Ovary (tissue), 9 donors: ENCODE results near the gene GOLGA7B. TPM values are rescaled to one million over a fixed set of nuclear protein-coding genes. Genes with fewer than 3 reads are reported as not detected.
"Not testable (repeated sequence)": the region's sequence is repeated elsewhere in the genome, so short reads cannot be mapped to it uniquely, and the experiment has no call there.

ENCODE experiments used
- DNase-seq, 5 donors: peaks; one replicate each; pipeline ENCODE4 v3.0.0-alpha.2; 2019 to 2020
- H3K27ac ChIP-seq, 2 donors: fragments of 200-600 bp; one replicate each; pipeline versions ENCODE4 v1.5.1 to v1.8.0; 2019 to 2022
- H3K27me3 ChIP-seq: fragments of 200-600 bp; one replicate; pipeline ENCODE4 v1.8.0; 2022
- H3K36me3 ChIP-seq: fragments of 200-600 bp; sonication (generic); one replicate; pipeline ENCODE4 v1.5.1; 2019
- H3K4me1 ChIP-seq: one replicate; pipeline ENCODE4 v1.8.1; 2013; ENCODE audit warnings: mild to moderate bottlenecking, moderate library complexity; ENCODE audit not compliant: insufficient read depth
- H3K4me3 ChIP-seq: fragments of 200-600 bp; sonication (generic); one replicate; pipeline ENCODE4 v1.5.1; 2017
- H3K9me3 ChIP-seq, 2 donors: fragments of 200-600 bp in 1 of 2; sonication (generic) in 1 of 2; one replicate each; pipeline versions ENCODE4 v1.5.1 to v1.8.1; 2013 to 2019; ENCODE audit warnings: mild to moderate bottlenecking in 1 of 2, moderate library complexity in 1 of 2
- EP300 ChIP-seq: sonication (generic); formaldehyde crosslinking; IDR thresholded peaks from one replicate; pipeline ENCODE4 v1.6.1; 2017; ENCODE audit warnings: antibody characterized with exemption
- POLR2A ChIP-seq: fragments of 450-650 bp; IDR thresholded peaks from one replicate; pipeline ENCODE4 v1.6.1; 2017; ENCODE audit warnings: antibody characterized with exemption, mild to moderate bottlenecking, moderate library complexity
- WGBS, 3 donors: extraction: QIAGEN DNeasy Blood & Tissue Kit in 1 of 3; methylation state at CpG; one replicate each; pipeline versions ENCODE4 v1.1.5 to v1.1.7; 2013 to 2017; 5-methylcytosine and 5-hydroxymethylcytosine counted together
- intact Hi-C, 4 donors: fragments of 100-400 bp; cut with DNase I; formaldehyde crosslinking; loops; one replicate each; pipeline versions ENCODE4 v1.11.0 to v1.15.1; 2022 to 2023
- polyA plus RNA-seq, 2 donors: library from polyadenylated mRNA; stranded (reverse); fragments of 200-250 nt in 1 of 2; fragments of 350-450 nt in 1 of 2; fragmentation: Illumina TruSeq in 1 of 2; extraction: RNeasy Lipid Tissue Mini Kit (QIAGEN cat#74804) in 1 of 2; gene quantifications; one replicate each; pipeline ENCODE4 v1.2.3, GENCODE V29; 2013 to 2014
- total RNA-seq, 7 donors: library from RNA; depleted of rRNA in 2 of 7; stranded (reverse); fragments of >200 nt in 2 of 7; fragmentation: NEBNext Ultra II Directional in 3 of 7; extraction: Animal tissue kit (Norgen Biotek cat#: 25700) in 3 of 7; gene quantifications; one replicate each; pipeline versions ENCODE4 v1.1.0 to v1.2.4, GENCODE V29; 2016 to 2023
- TF ChIP-seq, protein P1 (sequence below), 3 donors: fragments of 450-650 bp in 2 of 3; fragments of 200-600 bp in 1 of 3; IDR thresholded peaks; one replicate each; pipeline versions ENCODE4 v1.5.1 to v1.8.0; 2016 to 2022; ENCODE audit warnings: antibody characterized with exemption in 3 of 3, mild to moderate bottlenecking in 1 of 3
- donor health status: DM: no; HTN: no; CAD: no; lungs with moderate emphysema.
- donor health status: DM: no; HTN: no; CAD: no.
- donor health status: Bipolar disorder and iron deficiency.
- donor health status: DM: yes; HTN: yes; CAD: no.
- donor health status: DM: no; HTN: no; CAD: no.
- donor health status: DM: yes; HTN: yes; CAD: no.

Gene GOLGA7B
- total and polyA plus RNA-seq, 9 donors, result under 0.01 to 0.30 (median 0.05) TPM; not detected in 2

DNA sequence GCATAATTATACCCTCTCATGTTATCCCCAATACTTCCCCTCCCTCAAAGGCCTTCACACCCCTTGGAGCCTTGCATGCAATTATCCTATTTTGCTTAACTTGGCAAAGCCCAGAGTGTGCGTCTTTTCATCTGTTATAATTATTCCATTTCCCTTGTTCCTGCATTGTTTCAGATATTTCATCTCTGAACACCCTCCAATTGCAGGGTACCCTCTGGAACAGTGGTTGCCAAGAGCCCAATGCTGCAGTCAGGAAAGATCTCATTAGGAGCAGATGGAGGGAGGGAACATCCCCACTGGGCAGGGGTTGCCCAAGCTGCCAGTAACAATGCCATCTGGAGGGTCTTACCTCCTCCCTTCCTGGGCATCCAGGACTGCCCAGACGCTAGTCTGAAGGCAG is 18.4 kb upstream of the GOLGA7B start:
- no peaks in the 10 kb centered on the region for H3K4me1 ChIP-seq
- H3K4me3 ChIP-seq, result no peak overlapping the region
- no peaks in the 10 kb centered on the region for H3K27me3 ChIP-seq
- H3K9me3 ChIP-seq, result no peaks in the 10 kb centered on the region
- TF ChIP-seq EP300, result no peak
- TF ChIP-seq, protein P1, sequence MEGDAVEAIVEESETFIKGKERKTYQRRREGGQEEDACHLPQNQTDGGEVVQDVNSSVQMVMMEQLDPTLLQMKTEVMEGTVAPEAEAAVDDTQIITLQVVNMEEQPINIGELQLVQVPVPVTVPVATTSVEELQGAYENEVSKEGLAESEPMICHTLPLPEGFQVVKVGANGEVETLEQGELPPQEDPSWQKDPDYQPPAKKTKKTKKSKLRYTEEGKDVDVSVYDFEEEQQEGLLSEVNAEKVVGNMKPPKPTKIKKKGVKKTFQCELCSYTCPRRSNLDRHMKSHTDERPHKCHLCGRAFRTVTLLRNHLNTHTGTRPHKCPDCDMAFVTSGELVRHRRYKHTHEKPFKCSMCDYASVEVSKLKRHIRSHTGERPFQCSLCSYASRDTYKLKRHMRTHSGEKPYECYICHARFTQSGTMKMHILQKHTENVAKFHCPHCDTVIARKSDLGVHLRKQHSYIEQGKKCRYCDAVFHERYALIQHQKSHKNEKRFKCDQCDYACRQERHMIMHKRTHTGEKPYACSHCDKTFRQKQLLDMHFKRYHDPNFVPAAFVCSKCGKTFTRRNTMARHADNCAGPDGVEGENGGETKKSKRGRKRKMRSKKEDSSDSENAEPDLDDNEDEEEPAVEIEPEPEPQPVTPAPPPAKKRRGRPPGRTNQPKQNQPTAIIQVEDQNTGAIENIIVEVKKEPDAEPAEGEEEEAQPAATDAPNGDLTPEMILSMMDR (IDR thresholded peaks at IDR 0.05), result no peak
- no peak for TF ChIP-seq POLR2A
- intact Hi-C loops, result no loop called here
- no peak overlapping the region for H3K27ac ChIP-seq
- 61 to 78% (median 68%) methylated on average over 2 of the region's 2 CpGs for WGBS, 3 donors
- H3K36me3 ChIP-seq, result no peaks in the 10 kb centered on the region
- DNase-seq, result no peak

DNA sequence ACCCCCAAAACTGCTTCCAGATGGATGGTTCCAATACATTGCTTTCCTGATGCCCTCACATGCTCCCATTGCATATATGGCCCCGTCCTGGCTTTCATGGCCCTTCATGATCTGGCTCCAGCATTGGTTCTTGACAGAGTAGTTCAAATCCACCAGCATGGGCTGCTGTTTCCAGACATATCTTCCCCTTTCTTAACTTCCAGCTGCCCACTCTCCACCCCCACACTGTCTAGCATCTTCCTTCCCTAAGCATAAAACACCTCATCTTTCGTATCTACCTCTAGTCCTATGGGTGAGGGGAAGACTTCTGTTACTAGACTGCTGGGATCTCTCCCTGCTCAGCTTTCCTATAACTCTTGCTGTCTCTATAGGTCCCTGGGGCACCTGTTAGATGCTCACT is 13.2 kb upstream of the GOLGA7B start:
- TF ChIP-seq EP300, result no peak
- Histone ChIP-seq H3K27me3 (no peaks in the 10 kb centered on the region), H3K9me3 (no peaks in the 10 kb centered on the region), H3K4me1 (no peaks in the 10 kb centered on the region), H3K4me3 (no peak overlapping the region), H3K27ac (no peak overlapping the region), H3K36me3 (no peaks in the 10 kb centered on the region)
- 62 to 80% (median 74%) methylated on average over 2 of the region's 2 CpGs for WGBS, 3 donors
- no peak for DNase-seq
- intact Hi-C loops, result no loop called here

DNA sequence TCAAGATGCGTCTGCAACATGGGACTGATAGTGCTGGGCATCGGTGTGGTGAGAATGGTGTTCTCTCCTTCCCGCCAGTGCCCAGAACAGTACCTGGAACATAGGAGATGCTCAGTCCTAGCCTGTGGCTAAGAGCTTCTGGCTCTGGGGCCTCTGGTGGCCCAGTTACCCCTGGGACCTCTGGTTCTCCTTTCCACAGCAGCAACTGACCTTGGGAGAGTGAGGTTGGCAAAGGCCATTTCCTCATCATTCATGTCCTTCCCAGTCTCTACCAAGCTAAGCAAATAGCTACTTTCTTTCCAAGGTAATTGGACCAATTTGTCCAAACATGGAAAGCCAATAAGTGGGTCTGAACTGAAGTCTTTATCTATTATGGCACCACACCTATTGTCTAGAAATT is 11.6 kb upstream of the GOLGA7B start:
- H3K27me3 ChIP-seq, result no peaks in the 10 kb centered on the region
- H3K9me3 ChIP-seq, result no peaks in the 10 kb centered on the region
- no peak overlapping the region for H3K4me3 ChIP-seq
- intact Hi-C loops, result no loop called here
- H3K4me1 ChIP-seq, result no peaks in the 10 kb centered on the region
- WGBS, 3 donors, result 90 to 98% (median 91%) methylated on average over 3 of the region's 3 CpGs
- no peaks in the 10 kb centered on the region for H3K36me3 ChIP-seq
- no peak for DNase-seq
- TF ChIP-seq EP300 (no peak), POLR2A (no peak)
- TF ChIP-seq, protein P1 (IDR thresholded peaks at IDR 0.05), result no peak
- no peak overlapping the region for H3K27ac ChIP-seq

DNA sequence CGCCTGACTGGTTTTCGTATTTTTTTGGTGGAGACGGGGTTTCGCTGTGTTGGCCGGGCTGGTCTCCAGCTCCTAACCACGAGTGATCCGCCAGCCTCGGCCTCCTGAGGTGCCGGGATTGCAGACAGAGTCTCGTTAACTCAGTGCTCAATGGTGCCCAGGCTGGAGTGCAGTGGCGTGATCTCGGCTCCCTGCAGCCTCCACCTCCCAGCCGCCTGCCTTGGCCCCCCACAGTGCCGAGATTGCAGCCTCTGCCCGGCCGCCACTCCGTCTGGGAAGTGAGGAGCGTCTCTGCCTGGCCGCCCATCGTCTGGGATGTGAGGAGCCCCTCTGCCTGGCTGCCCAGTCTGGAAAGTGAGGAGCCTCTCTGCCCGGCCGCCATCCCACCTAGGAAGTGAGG is 8.5 kb upstream of the GOLGA7B start:
- H3K36me3 ChIP-seq, H3K27ac ChIP-seq, H3K9me3 ChIP-seq, H3K4me1 ChIP-seq, DNase-seq, H3K4me3 ChIP-seq, intact Hi-C loops, H3K27me3 ChIP-seq: not testable (repeated sequence)
- 83 to 94% (median 93%) methylated on average over 15 to 21 of the region's 22 CpGs for WGBS, 3 donors

DNA sequence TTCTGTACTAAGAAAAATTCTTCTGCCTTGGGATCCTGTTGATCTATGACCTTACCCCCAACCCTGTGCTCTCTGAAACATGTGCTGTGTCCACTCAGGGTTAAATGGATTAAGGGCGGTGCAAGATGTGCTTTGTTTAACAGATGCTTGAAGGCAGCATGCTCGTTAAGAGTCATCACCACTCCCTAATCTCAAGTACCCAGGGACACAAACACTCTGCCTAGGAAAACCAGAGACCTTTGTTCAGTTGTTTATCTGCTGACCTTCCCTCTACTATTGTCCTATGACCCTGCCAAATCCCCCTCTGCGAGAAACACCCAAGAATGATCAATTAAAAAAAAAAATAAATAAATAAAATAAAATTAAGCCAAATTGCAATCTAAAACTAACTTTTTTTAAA is 7.5 kb upstream of the GOLGA7B start:
- H3K9me3 ChIP-seq, intact Hi-C loops: not testable (repeated sequence)

DNA sequence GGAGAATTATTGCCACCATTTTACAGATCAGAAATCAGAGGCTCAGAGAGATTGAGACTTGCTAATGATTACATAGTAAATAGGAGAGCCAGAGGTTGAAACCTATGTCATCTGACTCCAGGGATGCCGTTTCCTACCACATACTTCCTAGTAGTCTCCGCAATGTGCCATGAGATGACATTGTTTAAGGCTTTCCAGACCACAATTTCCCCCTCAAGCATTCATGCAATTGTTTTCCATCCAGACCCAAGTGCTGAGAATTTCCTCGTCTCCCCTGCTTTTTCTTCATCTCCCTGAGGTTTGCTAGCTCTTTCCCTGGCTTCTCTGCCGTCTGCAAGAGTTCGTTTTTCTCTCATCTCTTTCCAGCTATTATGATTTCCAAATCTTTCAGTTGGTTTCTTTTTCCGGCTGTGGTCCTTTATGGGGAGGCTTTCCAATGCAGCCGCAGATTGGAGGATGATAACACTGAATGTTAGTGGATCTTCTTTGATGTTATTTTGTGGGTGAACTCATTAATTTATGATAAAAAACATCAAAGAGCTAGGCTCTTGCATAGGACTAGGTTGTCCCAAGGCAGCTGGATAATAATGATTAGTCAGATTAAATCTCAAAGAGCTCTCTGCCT is 6.9 kb upstream of the GOLGA7B start:
- Histone ChIP-seq H3K9me3 (no peaks in the 10 kb centered on the region), H3K36me3 (no peaks in the 10 kb centered on the region), H3K27ac (no peak overlapping the region), H3K4me1 (no peaks in the 10 kb centered on the region), H3K27me3 (no peaks in the 10 kb centered on the region), H3K4me3 (no peak overlapping the region)
- intact Hi-C loops, result no loop called here
- WGBS, 3 donors, result 52 to 61% (median 54%) methylated on average over 7 of the region's 7 CpGs
- DNase-seq, result no peak
- TF ChIP-seq POLR2A, result no peak
- TF ChIP-seq, protein P1 (IDR thresholded peaks at IDR 0.05), result no peak
- no peak for TF ChIP-seq EP300

More for the DNA sequence above, 7.5 kb upstream of the GOLGA7B start:
- not testable (repeated sequence) for DNase-seq, H3K36me3 ChIP-seq, H3K4me3 ChIP-seq, H3K27me3 ChIP-seq, H3K4me1 ChIP-seq, H3K27ac ChIP-seq
- WGBS, 3 donors, result 32 to 62% (median 59%) methylated on average over 2 to 3 of the region's 3 CpGs
